ENCODE measurements around the gene TMEM222.

- TF ChIP-seq CTCF (IDR thresholded peaks at IDR 0.05; ENCODE audit: low read depth, low read length) = no peak
- no peak for TF ChIP-seq POLR2A (IDR thresholded peaks at IDR 0.05; ENCODE audit: extremely low read depth, insufficient read length)
- no peak for TF ChIP-seq MYC (IDR thresholded peaks at IDR 0.05; ENCODE audit: low read depth, low read length)
Observed at GRCh38 chr1:27307874-27308598, 13.9 kb upstream of the TMEM222 start.
